H9 (cell line): ENCODE data around the gene CYGB. TPM values are rescaled to one million over a fixed set of nuclear protein-coding genes. Genes with fewer than 3 reads are reported as not detected.
A peak's percentile ranks its signal among the peaks of the same experiment; 100 is the strongest.

Experiments used
- DNase-seq: peaks from one replicate; pipeline ENCODE4 v3.0.0-alpha.2; 2017
- H2AFZ ChIP-seq: one replicate; pipeline ENCODE4 v1.6.1; 2013; ENCODE audit warnings: mild to moderate bottlenecking, low read length, control low read depth, moderate library complexity
- H2AK5ac ChIP-seq: 2 replicates; pipeline ENCODE4 v1.6.1; 2013; ENCODE audit warnings: low read length, control low read depth, mixed read lengths; ENCODE audit not compliant: insufficient read length
- H2BK120ac ChIP-seq: one replicate; pipeline ENCODE4 v1.6.1; 2013; ENCODE audit warnings: low read depth, mild to moderate bottlenecking, low read length, control low read depth, inconsistent platforms; ENCODE audit not compliant: poor library complexity, severe bottlenecking
- H2BK12ac ChIP-seq: 2 replicates; pipeline ENCODE4 v1.6.1; 2013; ENCODE audit warnings: low read length, control low read depth, mixed read lengths, low read depth; ENCODE audit not compliant: insufficient read length
- H2BK15ac ChIP-seq: 2 replicates; pipeline ENCODE4 v1.6.1; 2013; ENCODE audit warnings: low read depth, low read length, control low read depth
- H2BK20ac ChIP-seq: one replicate; pipeline ENCODE4 v1.6.1; 2013; ENCODE audit warnings: low read depth, mild to moderate bottlenecking, low read length, control low read depth, inconsistent platforms; ENCODE audit not compliant: poor library complexity, severe bottlenecking
- H2BK5ac ChIP-seq: 2 replicates; pipeline ENCODE4 v1.6.1; 2013; ENCODE audit warnings: low read length, control low read depth, mixed read lengths; ENCODE audit not compliant: insufficient read length
- H3K14ac ChIP-seq: 2 replicates; pipeline ENCODE4 v1.6.1; 2013; ENCODE audit warnings: low read length, control low read depth; ENCODE audit not compliant: insufficient read depth
- H3K18ac ChIP-seq: 2 replicates; pipeline ENCODE4 v1.6.1; 2013; ENCODE audit warnings: low read depth, mild to moderate bottlenecking, mixed read lengths, low read length, control low read depth; ENCODE audit not compliant: insufficient read length
- H3K23ac ChIP-seq: 2 replicates; pipeline ENCODE4 v1.6.1; 2013; ENCODE audit warnings: low read length, control low read depth, mixed read lengths, low read depth; ENCODE audit not compliant: insufficient read length
- H3K23me2 ChIP-seq: 2 replicates; pipeline ENCODE4 v1.6.1; 2013; ENCODE audit warnings: low read depth, mild to moderate bottlenecking, mixed read lengths, low read length, control low read depth; ENCODE audit not compliant: insufficient read length, poor library complexity, severe bottlenecking
- H3K27ac ChIP-seq: 2 replicates; pipeline ENCODE4 v1.5.1; 2013; ENCODE audit warnings: low read length, control low read depth, mixed read lengths, low read depth; ENCODE audit not compliant: insufficient read length
- H3K27me3 ChIP-seq: 2 replicates; pipeline ENCODE4 v1.6.1; 2013; ENCODE audit warnings: low read length, control low read depth, inconsistent platforms; ENCODE audit not compliant: insufficient read depth
- H3K4ac ChIP-seq: 2 replicates; pipeline ENCODE4 v1.6.1; 2013; ENCODE audit warnings: low read depth, mild to moderate bottlenecking, control low read depth, inconsistent platforms, low read length, moderate library complexity
- H3K4me1 ChIP-seq: 2 replicates; pipeline ENCODE4 v1.6.1; 2013; ENCODE audit warnings: low read length, control low read depth, inconsistent platforms; ENCODE audit not compliant: insufficient read depth
- H3K4me2 ChIP-seq: 2 replicates; pipeline ENCODE4 v1.6.1; 2013; ENCODE audit warnings: low read length, control low read depth, mixed read lengths; ENCODE audit not compliant: insufficient read length, insufficient read depth
- H3K56ac ChIP-seq: 2 replicates; pipeline ENCODE4 v1.6.1; 2013; ENCODE audit warnings: low read depth, mild to moderate bottlenecking, mixed read lengths, low read length, control low read depth; ENCODE audit not compliant: insufficient read length
- H3K79me1 ChIP-seq: 2 replicates; pipeline ENCODE4 v1.6.1; 2013; ENCODE audit warnings: low read depth, mild to moderate bottlenecking, moderate library complexity, low read length, control low read depth, inconsistent platforms; ENCODE audit not compliant: insufficient read depth, poor library complexity, severe bottlenecking
- H3K79me2 ChIP-seq: 2 replicates; pipeline ENCODE4 v1.6.1; 2013; ENCODE audit warnings: low read length, control low read depth, inconsistent platforms; ENCODE audit not compliant: insufficient read depth
- H3K9ac ChIP-seq: 2 replicates; pipeline ENCODE4 v1.6.1; 2013; ENCODE audit warnings: low read length, control low read depth, mixed read lengths; ENCODE audit not compliant: insufficient read length; ENCODE audit errors: extremely low read depth
- H3K9me3 ChIP-seq: one replicate; pipeline ENCODE4 v1.6.1; 2013; ENCODE audit warnings: low read depth, low read length, inconsistent platforms; ENCODE audit not compliant: control insufficient read depth
- H3T11ph ChIP-seq: one replicate; pipeline ENCODE4 v1.6.1; 2013; ENCODE audit warnings: mild to moderate bottlenecking, low read length, control low read depth, inconsistent platforms
- H4K20me1 ChIP-seq: one replicate; pipeline ENCODE4 v1.6.1; 2013; ENCODE audit not compliant: control insufficient read depth, insufficient read length, insufficient read depth
- H4K5ac ChIP-seq: 2 replicates; pipeline ENCODE4 v1.6.1; 2013; ENCODE audit warnings: low read depth, mild to moderate bottlenecking, mixed read lengths, low read length, control low read depth; ENCODE audit not compliant: insufficient read length
- H4K8ac ChIP-seq: replicated peaks from 2 replicates; pipeline ENCODE4 v1.6.1; 2013; ENCODE audit warnings: low read length, control low read depth, mixed read lengths, low read depth; ENCODE audit not compliant: insufficient read length
- H4K91ac ChIP-seq: 2 replicates; pipeline ENCODE4 v1.6.1; 2013; ENCODE audit warnings: low read depth, mild to moderate bottlenecking, moderate library complexity, mixed read lengths, low read length, control low read depth; ENCODE audit not compliant: insufficient read length
- H3K27ac Mint-ChIP-seq, 3 experiments: 2 replicates in 2 of 3; 3 replicates in 1 of 3; pipeline ENCODE4 v1.8.0; 2020 to 2021; ENCODE audit warnings: mixed read lengths in 3 of 3, mild to moderate bottlenecking in 1 of 3, moderate library complexity in 1 of 3
- H3K27me3 Mint-ChIP-seq: 2 replicates; pipeline ENCODE4 v1.8.0; 2021; ENCODE audit warnings: low read depth, mild to moderate bottlenecking, moderate library complexity, mixed read lengths
- H3K36me3 Mint-ChIP-seq, 3 experiments: 2 replicates in 2 of 3; 3 replicates in 1 of 3; pipeline ENCODE4 v1.8.0; 2020 to 2021; ENCODE audit warnings: low read depth in 3 of 3, mixed read lengths in 3 of 3; ENCODE audit not compliant: insufficient read depth in 1 of 3
- H3K4me1 Mint-ChIP-seq, 2 experiments: 2 replicates each; pipeline ENCODE4 v1.8.0; 2020; ENCODE audit warnings: mixed read lengths in 2 of 2
- H3K4me3 Mint-ChIP-seq, 2 experiments: 2 replicates in 1 of 2; 3 replicates in 1 of 2; pipeline ENCODE4 v1.8.0; 2020 to 2021; ENCODE audit warnings: mild to moderate bottlenecking in 2 of 2, mixed read lengths in 2 of 2, moderate library complexity in 1 of 2
- H3K9me3 Mint-ChIP-seq, 2 experiments: 2 replicates in 1 of 2; 3 replicates in 1 of 2; pipeline ENCODE4 v1.8.0; 2020; ENCODE audit warnings: mild to moderate bottlenecking in 2 of 2, mixed read lengths in 2 of 2, moderate library complexity in 1 of 2
- WGBS: extraction: QIAGEN DNeasy Blood & Tissue Kit; methylation state at CpG from one replicate; pipeline ENCODE4 v1.1.7; 2013; ENCODE audit warnings: missing lambda C conversion rate, low lambda C conversion rate, mixed read lengths; ENCODE audit not compliant: insufficient read length; ENCODE audit errors: extremely low coverage; 5-methylcytosine and 5-hydroxymethylcytosine counted together
- total RNA-seq: library from RNA; stranded (reverse); gene quantifications from 2 replicates; pipeline ENCODE4 v1.2.1, GENCODE V29; 2021
- TF ChIP-seq, protein P1 (sequence below): fragments of 200-600 bp; sonication (generic); conservative IDR thresholded peaks from 3 replicates; pipeline ENCODE4 v1.8.0; 2021; ENCODE audit warnings: antibody characterized with exemption, mild to moderate bottlenecking

The CYGB gene
- total RNA-seq, 1 experiment from 2014 or later = 2.4 TPM

DNA sequence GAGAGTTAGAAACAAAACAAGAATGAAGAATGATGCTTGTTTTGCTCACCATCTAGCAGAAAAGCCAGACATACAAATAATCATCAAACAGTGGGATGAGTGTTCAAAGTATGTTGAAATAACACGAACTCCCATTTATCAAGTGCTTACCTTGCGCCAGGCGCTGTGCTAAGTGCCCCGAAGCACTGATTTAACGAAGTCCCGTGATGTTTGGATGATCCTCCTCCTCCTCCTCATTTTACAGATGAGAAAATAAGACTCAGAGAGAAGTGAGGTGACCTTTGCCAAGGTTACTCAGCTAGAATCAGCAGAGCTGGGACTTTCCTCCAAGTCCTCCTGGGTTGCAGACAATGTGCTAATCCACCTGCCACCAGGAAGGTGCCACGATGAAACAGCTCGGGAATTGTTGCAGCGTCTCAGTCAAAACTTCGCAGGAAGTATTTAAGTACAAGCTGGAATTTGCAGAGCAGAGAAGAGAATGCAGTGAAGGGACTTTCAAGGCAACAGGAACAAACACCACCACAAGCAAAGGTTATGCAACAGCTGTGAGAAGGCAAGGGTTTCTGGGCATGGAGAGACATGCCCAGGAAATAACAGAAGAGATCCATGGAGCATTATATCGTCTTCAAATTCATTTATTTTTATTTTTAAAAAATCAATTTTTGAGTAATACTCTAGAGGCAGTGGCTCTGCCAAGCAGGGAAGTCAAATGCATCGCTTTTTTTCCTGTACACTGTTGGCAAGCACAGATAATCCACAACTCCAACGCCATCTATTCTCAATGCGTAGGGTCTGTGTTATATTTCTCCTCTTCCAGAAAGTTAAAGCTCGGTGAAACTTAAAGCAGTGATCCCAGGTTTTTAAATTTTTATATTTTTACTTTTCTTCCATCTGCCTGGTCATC is 13.5 kb upstream of the CYGB start:
- Histone ChIP-seq H2BK120ac (no peak overlapping the region), H3K14ac (no peak overlapping the region), H3T11ph (no peak overlapping the region), H3K9ac (no peak overlapping the region), H4K5ac (no peak overlapping the region), H3K4me1 (no peaks in the 10 kb centered on the region; the same call in 1 of the 2 replicates), H2BK20ac (no peak overlapping the region), H3K23me2 (no peaks in the 10 kb centered on the region), H3K79me1 (no peaks in the 10 kb centered on the region), H2AK5ac (no peak overlapping the region), H3K56ac (no peak overlapping the region), H3K27me3 (no peaks in the 10 kb centered on the region), H2BK12ac (no peak overlapping the region), H2AFZ (no peak overlapping the region), H3K18ac (no peak overlapping the region), H4K8ac (no peak overlapping the region), H3K27ac (no peak overlapping the region), H4K91ac (no peak overlapping the region), H3K23ac (no peak overlapping the region), H3K4ac (no peak overlapping the region), H3K4me2 (no peak overlapping the region), H4K20me1 (no peaks in the 10 kb centered on the region), H2BK5ac (no peak overlapping the region), H3K79me2 (no peaks in the 10 kb centered on the region), H2BK15ac (no peak overlapping the region), H3K9me3 (no peaks in the 10 kb centered on the region)
- H3K9me3 Mint-ChIP-seq = no peaks in the 10 kb centered on the region
- H3K4me1 Mint-ChIP-seq = peaks cover 8 to 17% of the 10 kb centered on the region in 2 experiments
- TF ChIP-seq, protein P1, sequence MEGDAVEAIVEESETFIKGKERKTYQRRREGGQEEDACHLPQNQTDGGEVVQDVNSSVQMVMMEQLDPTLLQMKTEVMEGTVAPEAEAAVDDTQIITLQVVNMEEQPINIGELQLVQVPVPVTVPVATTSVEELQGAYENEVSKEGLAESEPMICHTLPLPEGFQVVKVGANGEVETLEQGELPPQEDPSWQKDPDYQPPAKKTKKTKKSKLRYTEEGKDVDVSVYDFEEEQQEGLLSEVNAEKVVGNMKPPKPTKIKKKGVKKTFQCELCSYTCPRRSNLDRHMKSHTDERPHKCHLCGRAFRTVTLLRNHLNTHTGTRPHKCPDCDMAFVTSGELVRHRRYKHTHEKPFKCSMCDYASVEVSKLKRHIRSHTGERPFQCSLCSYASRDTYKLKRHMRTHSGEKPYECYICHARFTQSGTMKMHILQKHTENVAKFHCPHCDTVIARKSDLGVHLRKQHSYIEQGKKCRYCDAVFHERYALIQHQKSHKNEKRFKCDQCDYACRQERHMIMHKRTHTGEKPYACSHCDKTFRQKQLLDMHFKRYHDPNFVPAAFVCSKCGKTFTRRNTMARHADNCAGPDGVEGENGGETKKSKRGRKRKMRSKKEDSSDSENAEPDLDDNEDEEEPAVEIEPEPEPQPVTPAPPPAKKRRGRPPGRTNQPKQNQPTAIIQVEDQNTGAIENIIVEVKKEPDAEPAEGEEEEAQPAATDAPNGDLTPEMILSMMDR = no peak
- H3K27me3 Mint-ChIP-seq = no peaks in the 10 kb centered on the region
- no peaks in the 10 kb centered on the region; a peak in 1 of 7 replicates for H3K36me3 Mint-ChIP-seq
- H3K27ac Mint-ChIP-seq = peak overlapping the region in 2 of 3 experiments; percentile 2 to 3; a peak in 1 of 7 replicates
- WGBS = no CpG with 5 or more reads among the region's 15 CpGs
- DNase-seq = peak; percentile 49
- no peak overlapping the region for H3K4me3 Mint-ChIP-seq
